Lower leg skin (tissue), 3 donors: Measurements from ENCODE around the gene KIF15.

Experiments
- CTCF ChIP-seq, 3 donors: fragments of 450-650 bp; IDR thresholded peaks; one replicate each; pipeline ENCODE4 v1.5.1; 2016; ENCODE audit warnings: antibody characterized with exemption in 3 of 3, mild to moderate bottlenecking in 3 of 3, moderate library complexity in 2 of 3
- POLR2A ChIP-seq, 2 donors: fragments of 450-650 bp; IDR thresholded peaks; one replicate each; pipeline ENCODE4 v1.6.1; 2016 to 2017; ENCODE audit warnings: antibody characterized with exemption in 2 of 2, mild to moderate bottlenecking in 1 of 2, moderate library complexity in 1 of 2

DNA sequence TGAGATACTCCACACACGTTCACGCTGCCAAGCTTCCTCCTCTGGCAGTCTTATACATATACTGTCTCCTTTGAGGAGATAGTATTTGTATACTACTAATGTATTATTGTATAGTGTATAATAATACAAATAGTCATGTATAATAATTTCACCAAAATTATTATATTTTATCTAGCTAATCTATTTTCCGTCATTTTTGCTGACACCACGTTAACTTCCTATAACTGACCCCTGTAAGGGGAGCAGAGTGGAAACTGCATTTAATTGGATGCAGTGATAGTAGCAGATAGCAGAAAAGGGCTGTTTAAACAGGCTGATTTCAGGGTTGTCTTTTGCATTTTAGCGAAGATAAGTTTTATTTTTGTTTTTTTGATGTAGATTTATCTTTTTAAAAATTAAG, 69.6 kb downstream of the KIF15 start:
- TF ChIP-seq CTCF (IDR thresholded peaks at IDR 0.05) (no peak), POLR2A (IDR thresholded peaks at IDR 0.05) (no peak)
